OCI-LY3 (cell line): Measurements from ENCODE around the gene COMT.

Experiments used
- H2AFZ ChIP-seq: fragments of 200-600, 300-600 bp; shearing (Covaris generic); 2 replicates; pipeline ENCODE4 v1.6.0; 2014; ENCODE audit warnings: antibody characterized with exemption, low read depth, low read length
- H3K27ac ChIP-seq: fragments of 200-600, 300-600 bp; sonication (generic); 2 replicates; pipeline ENCODE4 v1.5.1; 2014; ENCODE audit warnings: mild to moderate bottlenecking, low read length, moderate library complexity, mixed read lengths
- H3K27me3 ChIP-seq: fragments of 200-600, 300-600 bp; sonication (generic); 2 replicates; pipeline ENCODE4 v1.6.1; 2014; ENCODE audit warnings: low read depth, low read length, mixed read lengths
- H3K36me3 ChIP-seq: fragments of 200-600, 300-600 bp; sonication (generic); replicated peaks from 2 replicates; pipeline ENCODE3; 2014; ENCODE audit warnings: low read depth, low read length, mixed read lengths
- H3K4me1 ChIP-seq: fragments of 300-600, 200-600 bp; sonication (generic); 2 replicates; pipeline ENCODE4 v1.6.1; 2014; ENCODE audit warnings: low read length, mixed read lengths
- H3K4me2 ChIP-seq: fragments of 200-600, 300-600 bp; sonication (generic); 2 replicates; pipeline ENCODE4 v1.6.1; 2014; ENCODE audit warnings: low read length, mixed read lengths
- H3K4me3 ChIP-seq: fragments of 300-600, 200-600 bp; sonication (generic); 2 replicates; pipeline ENCODE4 v1.5.1; 2014; ENCODE audit warnings: antibody characterized with exemption, mild to moderate bottlenecking, low read length, moderate library complexity
- H3K79me2 ChIP-seq: fragments of 300-600, 200-600 bp; shearing (Covaris generic); 2 replicates; pipeline ENCODE4 v1.6.1; 2014; ENCODE audit warnings: mild to moderate bottlenecking, low read length, mixed read lengths
- H3K9ac ChIP-seq: fragments of 300-600, 200-600 bp; shearing (Covaris generic); 2 replicates; pipeline ENCODE4 v1.6.0; 2014; ENCODE audit warnings: mild to moderate bottlenecking, low read length, moderate library complexity
- H3K9me3 ChIP-seq: fragments of 200-600, 300-600 bp; shearing (Covaris generic); 2 replicates; pipeline ENCODE4 v1.6.1; 2014; ENCODE audit warnings: low read length, mixed read lengths; ENCODE audit not compliant: insufficient read depth
- H4K20me1 ChIP-seq: fragments of 200-600, 300-600 bp; sonication (generic); 2 replicates; pipeline ENCODE4 v1.6.1; 2016; ENCODE audit warnings: low read length, mixed read lengths; ENCODE audit not compliant: insufficient read depth
- EZH2phosphoT487 ChIP-seq: fragments of 200-600 bp; shearing (Covaris generic); IDR thresholded peaks from 2 replicates; pipeline ENCODE4 v1.6.1; 2018; ENCODE audit warnings: antibody characterized with exemption, mixed run types, low read depth
- TF ChIP-seq, protein P1 (sequence below): fragments of 200-600, 300-600 bp; sonication (generic); IDR thresholded peaks from 2 replicates; pipeline ENCODE4 v1.5.1; 2014; ENCODE audit warnings: antibody characterized with exemption, low read length, low read depth

COMT gene

DNA sequence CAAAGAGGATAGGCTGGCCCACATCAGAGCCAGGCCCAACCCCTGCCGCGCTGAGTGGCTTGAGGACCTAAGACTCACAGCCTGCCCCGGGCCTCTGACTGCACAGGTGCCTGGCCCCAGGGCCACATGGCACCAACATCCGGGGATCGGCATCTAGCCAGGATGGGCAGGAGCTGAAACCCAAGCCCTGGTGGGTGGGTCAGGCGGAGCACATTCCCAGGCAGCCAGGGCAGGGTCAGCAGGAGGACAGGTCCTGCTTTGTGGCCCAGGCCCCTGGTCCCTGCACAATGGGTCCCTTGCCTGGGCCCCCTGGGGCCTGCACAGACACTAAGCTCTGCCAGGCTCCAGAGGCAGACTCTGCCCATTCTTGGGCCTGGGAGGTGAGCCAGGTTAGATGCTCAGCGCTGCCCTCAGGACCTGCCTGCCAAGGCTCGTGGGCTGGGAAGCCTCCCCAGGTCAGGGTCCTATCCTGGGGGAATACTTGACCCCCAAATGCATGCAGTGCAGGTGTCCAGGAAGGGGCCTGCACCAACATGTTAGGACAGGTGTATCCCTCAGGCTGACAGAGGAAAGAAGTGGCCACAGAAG lies 41.5 kb downstream of the COMT start:
- Histone ChIP-seq H3K79me2 (no peaks in the 10 kb centered on the region), H3K4me1 (peaks cover 3% of the 10 kb centered on the region; the same call in 1 of the 2 replicates), H4K20me1 (no peaks in the 10 kb centered on the region), H3K4me2 (no peak overlapping the region), H3K27me3 (no peaks in the 10 kb centered on the region), H3K9me3 (no peaks in the 10 kb centered on the region), H3K36me3 (no peaks in the 10 kb centered on the region), H3K27ac (no peak overlapping the region), H3K4me3 (no peak overlapping the region), H3K9ac (no peak overlapping the region), H2AFZ (no peak overlapping the region)
- no peak for TF ChIP-seq EZH2phosphoT487
- TF ChIP-seq, protein P1, sequence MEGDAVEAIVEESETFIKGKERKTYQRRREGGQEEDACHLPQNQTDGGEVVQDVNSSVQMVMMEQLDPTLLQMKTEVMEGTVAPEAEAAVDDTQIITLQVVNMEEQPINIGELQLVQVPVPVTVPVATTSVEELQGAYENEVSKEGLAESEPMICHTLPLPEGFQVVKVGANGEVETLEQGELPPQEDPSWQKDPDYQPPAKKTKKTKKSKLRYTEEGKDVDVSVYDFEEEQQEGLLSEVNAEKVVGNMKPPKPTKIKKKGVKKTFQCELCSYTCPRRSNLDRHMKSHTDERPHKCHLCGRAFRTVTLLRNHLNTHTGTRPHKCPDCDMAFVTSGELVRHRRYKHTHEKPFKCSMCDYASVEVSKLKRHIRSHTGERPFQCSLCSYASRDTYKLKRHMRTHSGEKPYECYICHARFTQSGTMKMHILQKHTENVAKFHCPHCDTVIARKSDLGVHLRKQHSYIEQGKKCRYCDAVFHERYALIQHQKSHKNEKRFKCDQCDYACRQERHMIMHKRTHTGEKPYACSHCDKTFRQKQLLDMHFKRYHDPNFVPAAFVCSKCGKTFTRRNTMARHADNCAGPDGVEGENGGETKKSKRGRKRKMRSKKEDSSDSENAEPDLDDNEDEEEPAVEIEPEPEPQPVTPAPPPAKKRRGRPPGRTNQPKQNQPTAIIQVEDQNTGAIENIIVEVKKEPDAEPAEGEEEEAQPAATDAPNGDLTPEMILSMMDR, result no peak

DNA sequence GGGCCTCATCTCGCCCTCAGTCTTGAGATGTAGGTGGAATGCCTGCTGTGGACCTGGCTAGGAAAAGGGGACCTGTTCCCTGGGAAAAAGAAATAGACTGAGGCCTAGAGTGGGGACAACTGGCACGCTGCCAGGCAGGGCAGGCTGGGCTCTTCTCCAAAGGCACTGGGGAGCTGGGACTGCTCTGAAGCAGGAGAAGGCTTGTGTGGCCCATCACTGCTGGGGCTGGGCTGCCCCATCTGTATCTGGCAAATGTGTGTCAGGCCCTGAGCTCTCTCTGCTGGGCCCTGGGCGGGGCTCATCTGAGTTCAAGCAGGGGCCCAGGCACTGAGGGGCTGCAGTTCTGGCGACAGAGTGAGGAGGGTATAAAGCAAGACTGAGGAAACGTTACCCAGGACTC lies 42.2 kb downstream of the COMT start:
- no peak for TF ChIP-seq EZH2phosphoT487
- TF ChIP-seq, protein P1, result no peak
- Histone ChIP-seq H3K36me3 (no peaks in the 10 kb centered on the region), H2AFZ (no peak overlapping the region), H3K79me2 (no peaks in the 10 kb centered on the region), H3K4me1 (peaks cover 3% of the 10 kb centered on the region; the same call in 1 of the 2 replicates), H3K9me3 (no peaks in the 10 kb centered on the region), H3K4me2 (no peak overlapping the region), H3K27ac (no peak overlapping the region), H4K20me1 (no peaks in the 10 kb centered on the region), H3K4me3 (no peak overlapping the region), H3K9ac (no peak overlapping the region), H3K27me3 (no peaks in the 10 kb centered on the region)

DNA sequence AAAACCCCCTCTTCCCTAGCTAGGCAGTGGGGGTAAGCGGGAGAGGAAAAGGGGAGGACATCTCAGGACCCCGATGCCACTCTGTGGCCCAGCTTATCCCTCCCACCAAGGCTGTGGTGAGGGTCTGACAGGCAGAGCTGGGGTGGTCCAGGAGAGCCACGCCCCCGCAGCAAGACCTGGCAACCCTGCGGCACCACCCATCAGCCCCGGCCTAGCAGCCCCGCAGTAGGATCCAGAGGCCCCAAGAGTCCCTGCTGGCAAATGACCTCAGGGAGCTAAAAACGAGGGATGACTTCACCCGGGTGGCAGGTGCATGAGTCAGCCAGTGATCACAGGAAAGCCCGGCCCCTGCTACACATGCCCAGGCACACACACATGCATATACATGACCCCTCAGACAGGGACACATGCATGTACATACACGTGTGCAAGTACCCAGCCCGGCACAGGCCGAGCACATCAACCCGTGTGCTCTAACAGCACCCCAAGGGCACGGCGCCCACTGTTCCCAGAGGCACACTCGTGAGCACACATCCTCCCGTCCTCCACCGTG lies 42.7 kb downstream of the COMT start:
- no peak overlapping the region for H3K4me3 ChIP-seq
- H4K20me1 ChIP-seq, result no peaks in the 10 kb centered on the region
- TF ChIP-seq, protein P1, result no peak
- TF ChIP-seq EZH2phosphoT487, result no peak
- H3K79me2 ChIP-seq, result no peaks in the 10 kb centered on the region
- no peak overlapping the region for H2AFZ ChIP-seq
- H3K9me3 ChIP-seq, result no peaks in the 10 kb centered on the region
- no peak overlapping the region for H3K27ac ChIP-seq
- no peaks in the 10 kb centered on the region for H3K36me3 ChIP-seq
- H3K9ac ChIP-seq, result no peak overlapping the region
- H3K4me2 ChIP-seq, result no peak overlapping the region
- peaks cover 3% of the 10 kb centered on the region; the same call in 1 of the 2 replicates for H3K4me1 ChIP-seq
- H3K27me3 ChIP-seq, result no peaks in the 10 kb centered on the region

DNA sequence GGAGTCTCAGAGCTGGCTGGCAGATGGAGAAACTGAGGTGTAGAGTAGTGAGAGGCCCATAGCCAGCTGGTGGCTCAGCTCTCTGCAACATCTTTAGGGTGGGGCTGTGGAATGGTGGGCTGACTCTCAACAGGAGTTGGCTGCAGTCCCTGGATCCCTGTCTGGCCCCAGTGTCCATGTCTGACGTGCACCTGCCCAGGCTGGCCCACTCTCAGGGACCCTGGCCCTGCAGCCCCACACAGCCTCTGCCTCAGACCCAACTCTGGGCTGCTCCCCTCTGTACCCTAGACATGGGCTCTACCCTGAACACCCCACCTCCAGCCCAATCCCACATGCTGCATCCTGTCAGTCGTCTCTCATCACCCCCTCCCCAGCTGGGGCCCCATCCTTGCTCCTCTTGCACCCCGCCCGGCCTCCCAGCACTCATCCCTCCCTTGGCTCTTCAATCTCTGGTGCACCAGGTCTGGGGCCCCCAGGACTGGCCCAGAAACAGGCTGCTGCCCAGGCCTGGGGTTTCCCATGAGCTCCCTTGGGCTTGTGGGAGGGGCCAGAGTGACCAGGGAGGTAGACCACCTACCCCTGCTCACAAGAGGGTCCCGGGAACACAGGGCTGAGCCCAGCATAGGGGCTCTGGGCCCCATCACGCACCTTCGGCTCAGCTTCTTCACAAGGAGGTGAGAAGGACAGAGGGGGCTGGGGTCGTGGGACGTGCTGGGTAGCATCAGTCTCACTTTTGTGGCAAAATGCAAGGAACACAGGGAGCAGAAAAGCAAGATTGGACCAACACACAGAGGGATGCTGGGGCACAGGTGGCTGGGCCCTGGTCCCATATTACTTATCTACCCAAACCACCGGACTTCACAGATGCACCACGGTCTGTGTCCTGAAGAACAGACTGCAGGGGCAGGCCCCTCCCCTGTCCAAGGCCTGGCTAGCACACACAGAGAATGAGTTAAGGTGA lies 43.6 kb downstream of the COMT start:
- H3K36me3 ChIP-seq, result no peaks in the 10 kb centered on the region
- no peak overlapping the region for H3K9ac ChIP-seq
- no peak overlapping the region for H3K4me2 ChIP-seq
- no peaks in the 10 kb centered on the region for H4K20me1 ChIP-seq
- H3K4me1 ChIP-seq, result peaks cover 3% of the 10 kb centered on the region; the same call in 1 of the 2 replicates
- H3K4me3 ChIP-seq, result no peak overlapping the region
- no peaks in the 10 kb centered on the region for H3K9me3 ChIP-seq
- no peak overlapping the region for H3K27ac ChIP-seq
- H3K79me2 ChIP-seq, result no peaks in the 10 kb centered on the region
- H2AFZ ChIP-seq, result no peak overlapping the region
- TF ChIP-seq, protein P1, result no peak
- no peak for TF ChIP-seq EZH2phosphoT487
- no peaks in the 10 kb centered on the region for H3K27me3 ChIP-seq
